HFFc6 (cell line): ENCODE measurements around the gene EIF2S2. TPM values are rescaled to one million over a fixed set of nuclear protein-coding genes. Genes with fewer than 3 reads are reported as not detected.

Experiments used
- DNase-seq: peaks from one replicate; pipeline ENCODE4 v3.0.0-alpha.2; 2018
- H3K27ac Mint-ChIP-seq: 2 replicates; pipeline ENCODE4 v1.8.0; 2020; ENCODE audit warnings: mild to moderate bottlenecking, mixed read lengths
- H3K27me3 Mint-ChIP-seq: 2 replicates; pipeline ENCODE4 v1.8.0; 2021; ENCODE audit warnings: mild to moderate bottlenecking, moderate library complexity, mixed read lengths; ENCODE audit not compliant: insufficient read depth
- H3K36me3 Mint-ChIP-seq: 2 replicates; pipeline ENCODE4 v1.8.0; 2021; ENCODE audit warnings: low read depth, mixed read lengths
- H3K4me1 Mint-ChIP-seq: 2 replicates; pipeline ENCODE4 v1.8.0; 2020; ENCODE audit warnings: low read depth, mixed read lengths
- H3K4me3 Mint-ChIP-seq: 2 replicates; pipeline ENCODE4 v1.8.0; 2020; ENCODE audit warnings: mild to moderate bottlenecking, moderate library complexity, mixed read lengths
- H3K9me3 Mint-ChIP-seq: 2 replicates; pipeline ENCODE4 v1.8.0; 2020; ENCODE audit warnings: mild to moderate bottlenecking, mixed read lengths
- CTCF ChIP-seq: fragments of 200-600 bp; sonication (generic); IDR thresholded peaks from 2 replicates; pipeline ENCODE4 v1.5.0; 2021; ENCODE audit warnings: antibody characterized with exemption, mild to moderate bottlenecking
- total RNA-seq, 6 experiments: library from RNA; stranded (reverse); fragmentation: NEBNext Ultra II Directional; extraction: Animal tissue kit (Norgen Biotek cat#: 25700); gene quantifications; 2 replicates in 1 of 6; 3 replicates in 5 of 6; pipeline ENCODE4 v1.2.3, GENCODE V29; 2021

Gene EIF2S2
- total RNA-seq, 6 experiments from 2014 or later, result 85.7 to 101 (median 94.5) TPM

- peaks cover 38% of the 10 kb centered on the region for H3K36me3 Mint-ChIP-seq
Measured at GRCh38 chr20:34083781-34084180, 28.3 kb downstream of the EIF2S2 start.

GRCh38 chr20:34083137-34083536 is 28.9 kb downstream of the EIF2S2 start:
- H3K27ac Mint-ChIP-seq, result peak overlapping the region; percentile 40
- H3K4me3 Mint-ChIP-seq, result no peak overlapping the region
- H3K36me3 Mint-ChIP-seq, result peaks cover 32% of the 10 kb centered on the region
- no peaks in the 10 kb centered on the region; the same call in 1 of the 2 replicates for H3K4me1 Mint-ChIP-seq
- no peaks in the 10 kb centered on the region for H3K9me3 Mint-ChIP-seq
- DNase-seq, result peak; percentile 20
- peaks cover 9% of the 10 kb centered on the region for H3K27me3 Mint-ChIP-seq
- no peak for TF ChIP-seq CTCF

More at GRCh38 chr20:34083781-34084180, 28.3 kb downstream of the EIF2S2 start:
- H3K4me3 Mint-ChIP-seq, result no peak overlapping the region
- H3K27me3 Mint-ChIP-seq, result peaks cover 7% of the 10 kb centered on the region
- H3K9me3 Mint-ChIP-seq, result no peaks in the 10 kb centered on the region
- no peak for DNase-seq
- TF ChIP-seq CTCF, result no peak
- no peaks in the 10 kb centered on the region; the same call in 1 of the 2 replicates for H3K4me1 Mint-ChIP-seq
- H3K27ac Mint-ChIP-seq, result 0 out of 2 replicates have a peak overlapping the region, but pooled peaks have one; percentile 4

- peaks cover 10% of the 10 kb centered on the region for H3K27me3 Mint-ChIP-seq
- H3K4me3 Mint-ChIP-seq, result no peak overlapping the region
- H3K27ac Mint-ChIP-seq, result no peak overlapping the region
- TF ChIP-seq CTCF, result no peak
- no peaks in the 10 kb centered on the region for H3K9me3 Mint-ChIP-seq
- H3K36me3 Mint-ChIP-seq, result peaks cover 27% of the 10 kb centered on the region
- no peak for DNase-seq
- no peaks in the 10 kb centered on the region; the same call in 1 of the 2 replicates for H3K4me1 Mint-ChIP-seq
Measured at GRCh38 chr20:34082232-34082887, 29.7 kb downstream of the EIF2S2 start.

GRCh38 chr20:34079818-34080217 is 32.2 kb downstream of the EIF2S2 start:
- Mint-ChIP-seq H3K4me3 (no peak overlapping the region), H3K4me1 (no peaks in the 10 kb centered on the region; the same call in 1 of the 2 replicates), H3K27ac (no peak overlapping the region), H3K27me3 (peaks cover 3% of the 10 kb centered on the region), H3K9me3 (no peaks in the 10 kb centered on the region), H3K36me3 (peaks cover 27% of the 10 kb centered on the region)
- no peak for DNase-seq
- no peak for TF ChIP-seq CTCF

- no peak for TF ChIP-seq CTCF
- Mint-ChIP-seq H3K27ac (no peak overlapping the region), H3K27me3 (peaks cover 5% of the 10 kb centered on the region), H3K9me3 (no peaks in the 10 kb centered on the region), H3K4me1 (peaks cover 11% of the 10 kb centered on the region), H3K4me3 (no peak overlapping the region), H3K36me3 (peaks cover 20% of the 10 kb centered on the region)
- no peak for DNase-seq
Measured at GRCh38 chr20:34078540-34078939, 33.5 kb downstream of the EIF2S2 start.
